Neural crest cell (in vitro differentiated cells): Measurements from ENCODE around the gene SERPINE1. TPM values are rescaled to one million over a fixed set of nuclear protein-coding genes. Genes with fewer than 3 reads are reported as not detected.
A peak's percentile ranks its signal among the peaks of the same experiment; 100 is the strongest.

ENCODE experiments used
- DNase-seq: peaks from one replicate; pipeline ENCODE4 v3.0.0; 2021; ENCODE audit warnings: low read depth, mixed read lengths, low spot score
- H3K27ac Mint-ChIP-seq: one replicate; pipeline ENCODE4 v1.8.0; 2021; ENCODE audit warnings: mild to moderate bottlenecking, mixed read lengths; ENCODE audit not compliant: unreplicated experiment
- H3K27me3 Mint-ChIP-seq: 2 replicates; pipeline ENCODE4 v1.8.0; 2021; ENCODE audit warnings: low read depth, mild to moderate bottlenecking, mixed read lengths
- H3K36me3 Mint-ChIP-seq: 2 replicates; pipeline ENCODE4 v1.8.0; 2021; ENCODE audit warnings: low read depth, mild to moderate bottlenecking, mixed read lengths
- H3K4me1 Mint-ChIP-seq: 2 replicates; pipeline ENCODE4 v1.8.0; 2021; ENCODE audit warnings: mixed read lengths
- H3K4me3 Mint-ChIP-seq: one replicate; pipeline ENCODE4 v1.8.0; 2021; ENCODE audit warnings: mild to moderate bottlenecking, mixed read lengths
- H3K9me3 Mint-ChIP-seq: 2 replicates; pipeline ENCODE4 v1.8.0; 2021; ENCODE audit warnings: mixed read lengths
- CTCF ChIP-seq: fragments of 200-600 bp; sonication (generic); conservative IDR thresholded peaks from 2 replicates; pipeline ENCODE4 v1.5.0; 2021; ENCODE audit warnings: antibody characterized with exemption, mild to moderate bottlenecking
- total RNA-seq: library from RNA; stranded (reverse); gene quantifications from 2 replicates; pipeline ENCODE4 v1.2.1, GENCODE V29; 2021

Gene SERPINE1
- total RNA-seq, 1 donor from 2014 or later = 0.07 TPM

- no peaks in the 10 kb centered on the region for H3K9me3 Mint-ChIP-seq
- TF ChIP-seq CTCF = no peak
- H3K36me3 Mint-ChIP-seq = no peaks in the 10 kb centered on the region
- peak overlapping the region; percentile 69 for H3K4me3 Mint-ChIP-seq
- no peak for DNase-seq
- H3K27ac Mint-ChIP-seq = no peak overlapping the region
- peaks cover 100% of the 10 kb centered on the region for H3K27me3 Mint-ChIP-seq
- peaks cover 47% of the 10 kb centered on the region for H3K4me1 Mint-ChIP-seq
Observed at GRCh38 chr7:101170617-101171441, 43.9 kb downstream of the SERPINE1 start.

GRCh38 chr7:101171442-101171837 is 44.5 kb downstream of the SERPINE1 start:
- no peak for TF ChIP-seq CTCF

GRCh38 chr7:101172005-101172853 is 45.3 kb downstream of the SERPINE1 start:
- no peak overlapping the region for H3K27ac Mint-ChIP-seq
- no peak overlapping the region for H3K4me3 Mint-ChIP-seq
- H3K36me3 Mint-ChIP-seq = no peaks in the 10 kb centered on the region
- no peak for DNase-seq
- peak; percentile 13 for TF ChIP-seq CTCF
- no peaks in the 10 kb centered on the region for H3K9me3 Mint-ChIP-seq
- H3K4me1 Mint-ChIP-seq = peaks cover 36% of the 10 kb centered on the region
- H3K27me3 Mint-ChIP-seq = peaks cover 100% of the 10 kb centered on the region

More at GRCh38 chr7:101171442-101171837, 44.5 kb downstream of the SERPINE1 start:
- H3K9me3 Mint-ChIP-seq = no peaks in the 10 kb centered on the region
- H3K27ac Mint-ChIP-seq = no peak overlapping the region
- H3K4me3 Mint-ChIP-seq = peak overlapping the region; percentile 69
- peaks cover 41% of the 10 kb centered on the region for H3K4me1 Mint-ChIP-seq
- DNase-seq = no peak
- peaks cover 100% of the 10 kb centered on the region for H3K27me3 Mint-ChIP-seq
- H3K36me3 Mint-ChIP-seq = no peaks in the 10 kb centered on the region

- no peak for DNase-seq
- Mint-ChIP-seq H3K4me3 (no peak overlapping the region), H3K27ac (no peak overlapping the region), H3K4me1 (peaks cover 29% of the 10 kb centered on the region), H3K27me3 (peaks cover 99% of the 10 kb centered on the region), H3K9me3 (no peaks in the 10 kb centered on the region), H3K36me3 (no peaks in the 10 kb centered on the region)
- TF ChIP-seq CTCF = no peak
Observed at GRCh38 chr7:101172854-101173751, 46.2 kb downstream of the SERPINE1 start.

- Mint-ChIP-seq H3K27me3 (peaks cover 97% of the 10 kb centered on the region), H3K27ac (no peak overlapping the region), H3K9me3 (no peaks in the 10 kb centered on the region), H3K4me1 (peaks cover 24% of the 10 kb centered on the region), H3K4me3 (no peak overlapping the region), H3K36me3 (no peaks in the 10 kb centered on the region)
- DNase-seq = peak; percentile 44
- TF ChIP-seq CTCF = no peak
Observed at GRCh38 chr7:101173752-101174244, 46.9 kb downstream of the SERPINE1 start.
